Muscle layer of colon (tissue), 2 donors: ENCODE results near the gene RADIL.
"Not testable (repeated sequence)": the region's sequence is repeated elsewhere in the genome, so short reads cannot be mapped to it uniquely, and the experiment has no call there.

Source experiments
- H3K27ac ChIP-seq: one replicate; pipeline ENCODE4 v1.7.0; 2013; ENCODE audit warnings: low read depth, mild to moderate bottlenecking, low read length, moderate library complexity
- H3K27me3 ChIP-seq, 2 donors: one replicate each; pipeline ENCODE4 v1.7.0; 2013; ENCODE audit warnings: low read length in 2 of 2, mild to moderate bottlenecking in 2 of 2; ENCODE audit not compliant: insufficient read depth in 2 of 2, control insufficient read depth in 1 of 2
- H3K36me3 ChIP-seq: one replicate; pipeline ENCODE4 v1.7.0; 2013; ENCODE audit warnings: mild to moderate bottlenecking, low read length; ENCODE audit not compliant: insufficient read depth
- H3K4me1 ChIP-seq: one replicate; pipeline ENCODE4 v1.7.0; 2013; ENCODE audit warnings: mild to moderate bottlenecking, low read length; ENCODE audit not compliant: insufficient read depth
- H3K4me3 ChIP-seq, 2 donors: one replicate each; pipeline ENCODE4 v1.7.0; 2013; ENCODE audit warnings: low read length in 2 of 2, low read depth in 1 of 2, mild to moderate bottlenecking in 1 of 2, moderate library complexity in 1 of 2
- H3K9ac ChIP-seq: one replicate; pipeline ENCODE4 v1.7.0; 2013; ENCODE audit warnings: low read length
- H3K9me3 ChIP-seq: one replicate; pipeline ENCODE4 v1.7.0; 2013; ENCODE audit warnings: mild to moderate bottlenecking, low read length
- donor health status: abdominal sarcoma.
- donor health status: Adenocarcinoma of cecum.

Gene RADIL

DNA sequence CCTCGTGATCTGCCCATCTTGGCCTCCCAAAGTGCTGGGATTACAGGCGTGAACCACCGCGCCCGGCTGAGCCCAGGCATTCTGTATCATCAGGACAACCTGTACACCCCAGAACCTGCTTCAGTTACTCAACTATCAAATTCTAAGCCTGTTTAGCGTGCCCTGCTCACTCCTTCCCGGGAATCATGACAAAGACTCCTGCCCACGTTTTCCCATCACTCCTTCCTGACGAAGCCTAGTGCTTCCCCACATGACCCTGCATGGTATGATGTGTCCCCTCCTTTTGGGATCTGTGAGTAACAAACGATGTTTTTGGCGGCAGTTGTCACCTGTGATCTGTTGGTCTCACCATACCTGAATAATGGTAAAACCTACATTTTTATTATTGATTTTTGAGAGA, 12.2 kb upstream of the RADIL start:
- H3K4me3 ChIP-seq: no peak overlapping the region
- H3K4me1 ChIP-seq: no peaks in the 10 kb centered on the region
- no peaks in the 10 kb centered on the region for H3K9me3 ChIP-seq
- no peak overlapping the region for H3K27ac ChIP-seq
- no peaks in the 10 kb centered on the region for H3K36me3 ChIP-seq
- no peaks in the 10 kb centered on the region for H3K27me3 ChIP-seq
- no peak overlapping the region for H3K9ac ChIP-seq

DNA sequence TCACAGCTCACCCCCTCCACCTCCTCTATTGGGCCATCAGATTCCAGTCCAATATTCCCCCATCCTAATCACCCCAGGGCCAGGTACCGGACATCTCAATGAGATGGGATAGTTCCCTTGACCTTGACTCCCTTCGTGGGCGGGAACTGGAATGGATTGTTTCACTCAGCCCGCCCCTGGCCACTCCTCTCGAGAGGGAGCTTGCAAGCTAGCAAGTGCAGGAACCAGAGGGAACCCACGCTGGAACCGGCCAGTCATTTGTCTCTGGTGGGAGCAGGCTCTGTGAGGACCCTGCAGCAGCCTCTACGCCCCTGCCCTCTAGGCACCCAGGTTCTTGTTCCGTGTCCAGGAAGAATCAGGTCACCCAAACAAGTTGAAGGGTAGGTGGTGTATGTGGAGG, 11.0 kb upstream of the RADIL start:
- Histone ChIP-seq H3K4me1 (no peaks in the 10 kb centered on the region), H3K9me3 (no peaks in the 10 kb centered on the region), H3K9ac (no peak overlapping the region), H3K27me3 (no peaks in the 10 kb centered on the region), H3K36me3 (no peaks in the 10 kb centered on the region), H3K4me3 (no peak overlapping the region), H3K27ac (no peak overlapping the region)

- no peaks in the 10 kb centered on the region for H3K9me3 ChIP-seq
- H3K36me3 ChIP-seq: no peaks in the 10 kb centered on the region
- H3K4me3 ChIP-seq: no peak overlapping the region
These were observed 10.5 kb upstream of the RADIL start for GRCh38 chr7:4893929-4894475.

GRCh38 chr7:4893188-4893587, 9.7 kb upstream of the RADIL start:
- not testable (repeated sequence) for H3K4me3 ChIP-seq, H3K27me3 ChIP-seq, H3K4me1 ChIP-seq, H3K36me3 ChIP-seq, H3K9ac ChIP-seq, H3K27ac ChIP-seq, H3K9me3 ChIP-seq

More at GRCh38 chr7:4893929-4894475, 10.5 kb upstream of the RADIL start:
- H3K27me3 ChIP-seq: no peaks in the 10 kb centered on the region
- no peak overlapping the region for H3K9ac ChIP-seq
- H3K27ac ChIP-seq: no peak overlapping the region
- no peaks in the 10 kb centered on the region for H3K4me1 ChIP-seq

DNA sequence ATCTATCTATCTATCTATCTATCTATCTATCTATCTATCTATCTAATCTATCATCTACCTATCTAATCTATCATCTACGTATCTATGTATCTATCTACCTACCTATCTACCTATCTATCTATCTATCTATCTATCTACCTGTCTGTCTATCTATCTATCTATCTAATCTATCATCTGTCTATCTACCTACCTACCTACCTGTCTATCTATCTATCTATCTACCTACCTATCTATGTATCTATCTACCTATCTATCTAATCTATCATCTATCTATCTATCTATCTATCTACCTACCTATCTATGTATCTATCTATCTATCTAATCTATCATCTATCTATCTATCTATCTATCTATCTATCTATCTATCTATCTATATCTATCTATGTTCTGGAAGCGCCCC, 8.0 kb upstream of the RADIL start:
- not testable (repeated sequence) for H3K36me3 ChIP-seq, H3K4me3 ChIP-seq, H3K4me1 ChIP-seq, H3K27ac ChIP-seq, H3K9ac ChIP-seq, H3K9me3 ChIP-seq, H3K27me3 ChIP-seq

DNA sequence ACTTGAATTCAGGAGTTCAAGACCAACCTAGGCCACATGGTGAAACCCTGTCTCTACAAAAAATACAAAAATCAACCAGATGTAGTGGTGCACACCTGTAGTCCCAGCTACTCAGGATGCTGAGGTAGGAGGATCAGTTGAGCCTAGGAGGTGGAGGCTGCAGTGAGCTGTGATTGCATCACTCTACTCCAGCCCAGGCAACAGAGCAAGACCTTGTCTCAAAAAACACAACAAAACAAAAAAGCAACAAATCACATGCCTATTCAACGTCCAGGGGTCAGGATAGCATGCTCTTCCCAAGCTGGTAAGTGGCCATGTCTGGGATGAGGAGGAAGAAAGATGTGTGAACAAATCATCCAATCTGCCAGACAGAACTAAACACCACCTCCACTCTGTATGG, 6.2 kb upstream of the RADIL start:
- Histone ChIP-seq H3K4me3 (no peak overlapping the region), H3K9me3 (no peaks in the 10 kb centered on the region), H3K27ac (no peak overlapping the region), H3K36me3 (no peaks in the 10 kb centered on the region), H3K9ac (no peak overlapping the region), H3K27me3 (no peaks in the 10 kb centered on the region), H3K4me1 (no peaks in the 10 kb centered on the region)

DNA sequence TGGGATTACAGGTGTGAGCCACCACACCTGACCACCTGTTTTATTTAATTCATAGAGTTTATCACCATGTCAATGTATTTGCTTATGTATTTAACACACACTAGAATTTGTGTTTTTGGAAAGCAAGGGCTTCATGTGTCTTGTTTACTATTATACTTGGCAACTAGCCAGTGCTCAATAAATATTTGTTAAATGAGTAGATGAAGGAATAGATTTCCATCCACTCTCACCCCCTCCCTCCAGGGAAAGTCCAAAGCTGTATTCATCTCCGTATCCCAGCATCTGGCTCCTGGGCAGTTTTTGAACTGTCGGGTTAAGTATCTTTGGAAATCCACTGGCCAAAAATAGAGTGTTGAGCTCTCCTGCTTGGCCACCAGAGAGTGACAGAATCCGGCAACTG, 4.6 kb upstream of the RADIL start:
- Histone ChIP-seq H3K9ac (no peak overlapping the region), H3K27ac (no peak overlapping the region), H3K9me3 (no peaks in the 10 kb centered on the region), H3K36me3 (no peaks in the 10 kb centered on the region), H3K4me3 (no peak overlapping the region), H3K4me1 (no peaks in the 10 kb centered on the region), H3K27me3 (peaks cover 0 to 10% of the 10 kb centered on the region in 2 donors)

- H3K9ac ChIP-seq: no peak overlapping the region
These were observed 3.2 kb upstream of the RADIL start for GRCh38 chr7:4886671-4887070.

DNA sequence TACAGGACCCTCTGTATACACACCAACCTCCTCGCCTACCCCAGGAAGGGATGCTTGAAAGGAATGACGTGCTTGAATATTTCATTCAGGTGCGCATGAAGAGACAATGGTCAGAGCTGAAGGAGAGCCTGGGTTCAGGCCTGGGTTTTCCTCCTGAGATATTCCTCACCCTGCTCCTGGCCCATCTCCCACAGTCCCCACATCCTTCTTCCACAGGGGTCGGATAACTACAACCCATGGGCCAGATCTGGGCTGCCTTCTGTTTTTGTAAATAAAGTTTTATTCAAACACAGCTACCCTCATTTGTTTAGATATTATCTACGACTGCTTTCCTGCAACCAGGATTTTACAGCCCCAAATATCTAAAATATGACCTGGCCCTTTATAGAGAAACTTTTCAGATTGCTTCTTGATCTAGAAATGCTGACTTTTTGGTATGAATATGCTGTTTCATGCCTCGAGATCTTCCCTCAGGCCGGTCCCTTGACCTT, 1.8 kb upstream of the RADIL start:
- Histone ChIP-seq H3K36me3 (no peaks in the 10 kb centered on the region), H3K9ac (no peak overlapping the region), H3K27ac (no peak overlapping the region), H3K4me1 (peaks cover 4% of the 10 kb centered on the region), H3K4me3 (no peak overlapping the region), H3K27me3 (peaks cover 0 to 14% of the 10 kb centered on the region in 2 donors), H3K9me3 (no peaks in the 10 kb centered on the region)

More at GRCh38 chr7:4886671-4887070, 3.2 kb upstream of the RADIL start:
- Histone ChIP-seq H3K36me3 (no peaks in the 10 kb centered on the region), H3K9me3 (no peaks in the 10 kb centered on the region), H3K4me1 (peaks cover 4% of the 10 kb centered on the region), H3K4me3 (no peak overlapping the region), H3K27me3 (peaks cover 0 to 14% of the 10 kb centered on the region in 2 donors), H3K27ac (no peak overlapping the region)

- Histone ChIP-seq H3K36me3 (no peaks in the 10 kb centered on the region), H3K9ac (no peak overlapping the region), H3K4me1 (peaks cover 4% of the 10 kb centered on the region), H3K27me3 (peaks cover 0 to 14% of the 10 kb centered on the region in 2 donors), H3K9me3 (no peaks in the 10 kb centered on the region), H3K27ac (no peak overlapping the region), H3K4me3 (no peak overlapping the region)
These were observed 648 bp upstream of the RADIL start for GRCh38 chr7:4884164-4884563.

- Histone ChIP-seq H3K27me3 (peaks cover 0 to 14% of the 10 kb centered on the region in 2 donors), H3K27ac (no peak overlapping the region)
These were observed 514 bp downstream of the RADIL start for GRCh38 chr7:4883033-4883371.

More at GRCh38 chr7:4883033-4883371, 514 bp downstream of the RADIL start:
- no peak overlapping the region for H3K9ac ChIP-seq
- H3K9me3 ChIP-seq: no peaks in the 10 kb centered on the region
- H3K4me1 ChIP-seq: peaks cover 4% of the 10 kb centered on the region
- H3K4me3 ChIP-seq: peak overlapping the region in 1 of 2 donors; percentile 64
- H3K36me3 ChIP-seq: no peaks in the 10 kb centered on the region
